Activated naive CD4-positive, alpha-beta T cell treated with anti-CD3 and anti-CD28 coated beads, Interleukin-2, amount 50 U/mL, for 16 hours (primary cell): ENCODE results near the gene KLHDC7B.

Experiments used
- DNase-seq: peaks from one replicate; pipeline ENCODE4 v3.0.0-alpha.2; 2020

KLHDC7B gene

DNA sequence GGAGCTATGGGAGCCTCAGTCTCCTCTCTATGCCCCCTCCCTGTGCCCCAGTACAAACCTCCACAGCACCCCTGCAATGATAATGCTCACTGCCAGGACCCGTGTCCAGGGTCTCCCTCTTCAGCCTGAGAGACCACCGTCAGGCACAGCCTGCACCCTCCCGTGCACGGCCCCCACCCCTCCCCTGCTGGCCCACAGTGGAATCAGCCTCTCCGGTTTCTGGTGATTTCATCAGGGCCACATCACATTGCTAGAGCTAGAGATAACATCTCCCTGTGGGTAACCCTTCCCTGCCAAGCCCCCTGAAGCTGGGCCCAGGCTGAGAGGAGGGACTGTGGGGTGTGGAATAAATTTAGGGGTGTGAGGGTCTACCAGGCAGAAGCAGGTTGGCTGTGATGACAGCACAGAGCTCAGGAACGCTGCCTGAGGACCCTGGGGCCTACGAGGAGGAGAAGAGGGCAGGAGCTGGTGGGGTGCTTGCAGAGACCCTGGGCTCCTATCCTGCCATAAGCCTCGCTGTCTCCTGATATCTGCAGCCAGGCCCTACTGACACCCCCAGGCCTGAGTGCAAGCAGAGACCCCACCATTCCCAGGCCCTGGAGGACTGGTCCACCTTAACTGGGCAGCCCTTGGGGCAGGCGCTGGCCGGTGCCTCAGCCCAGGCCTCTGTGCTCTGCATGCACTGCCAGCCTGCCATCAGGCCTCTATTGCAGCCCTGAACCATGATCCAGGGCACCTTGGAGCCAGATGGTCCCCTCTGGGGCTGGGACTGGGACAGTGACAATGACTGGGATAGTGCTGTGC, at the start of gene KLHDC7B:
Gene KLHDC7B (plus strand): TSS at position 378 of the 804 bp plus-strand sequence. CDS start 345 bp downstream, at position 723.
- DNase-seq: peak; percentile 43

DNA sequence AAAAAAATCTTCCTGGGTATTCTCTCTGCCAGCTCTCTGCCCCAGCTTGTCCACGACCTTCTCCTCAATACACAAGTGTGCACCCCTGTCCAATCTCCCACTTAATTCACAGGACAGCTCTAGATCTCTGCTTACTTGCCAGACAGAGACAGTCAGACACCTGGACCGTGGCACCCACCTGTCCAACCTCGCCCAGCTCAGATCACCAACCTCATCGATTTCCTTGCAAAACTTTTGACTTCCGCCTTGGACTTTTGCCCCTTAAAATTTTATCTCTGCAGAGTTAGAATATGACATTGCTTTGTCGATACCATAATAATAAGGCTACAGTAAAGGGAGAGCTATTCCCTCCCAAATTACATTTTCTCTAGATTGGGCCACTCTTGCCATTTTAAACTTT, 48.6 kb upstream of the KLHDC7B start:
- DNase-seq: no peak

DNA sequence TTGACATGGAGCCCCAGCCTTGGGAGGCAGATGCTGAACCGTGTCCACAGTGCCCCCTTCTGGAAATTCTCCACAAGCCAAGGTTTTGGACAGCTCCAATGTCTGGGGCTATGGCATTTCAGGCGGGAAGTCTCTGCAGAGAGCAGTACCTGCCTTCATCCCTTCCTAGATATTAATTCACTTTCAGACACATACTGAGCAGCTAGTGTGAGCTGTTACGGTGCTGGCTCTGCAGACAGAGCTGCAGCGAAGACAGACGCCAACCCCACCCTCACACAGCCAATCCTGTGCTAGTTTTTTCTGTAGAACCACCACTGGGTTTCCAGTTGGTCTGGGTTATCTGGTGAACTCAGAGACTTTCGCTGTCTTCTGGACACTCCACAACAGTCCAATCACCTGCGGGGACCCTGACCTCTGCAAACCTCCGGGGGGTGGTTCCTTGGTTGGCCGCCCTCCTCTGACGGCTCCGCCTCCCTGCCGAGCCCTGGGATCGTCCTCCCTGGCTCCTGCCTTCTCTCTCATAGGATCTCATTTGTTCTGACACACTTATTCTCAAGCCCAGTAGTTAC, 47.3 kb upstream of the KLHDC7B start:
- DNase-seq: peak; percentile 62

DNA sequence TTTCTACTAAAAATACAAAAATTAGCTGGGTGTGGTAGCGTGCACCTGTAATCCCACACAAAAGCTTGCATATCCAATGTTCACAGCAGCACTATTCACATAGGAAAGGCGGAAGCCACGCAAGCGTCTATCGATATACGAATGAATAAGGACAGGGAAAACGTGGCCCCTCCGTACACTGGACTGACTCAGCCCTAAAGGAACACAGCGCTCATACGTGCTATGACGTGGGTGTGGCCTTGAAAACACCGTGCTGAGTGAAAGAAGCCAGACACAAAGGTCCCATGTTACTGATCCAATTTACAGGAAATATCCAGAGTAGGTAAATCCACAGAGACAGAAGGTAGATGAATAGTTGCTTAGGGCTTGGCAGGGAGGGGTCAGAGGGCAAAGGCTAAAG, 45.2 kb upstream of the KLHDC7B start:
- DNase-seq: no peak

DNA sequence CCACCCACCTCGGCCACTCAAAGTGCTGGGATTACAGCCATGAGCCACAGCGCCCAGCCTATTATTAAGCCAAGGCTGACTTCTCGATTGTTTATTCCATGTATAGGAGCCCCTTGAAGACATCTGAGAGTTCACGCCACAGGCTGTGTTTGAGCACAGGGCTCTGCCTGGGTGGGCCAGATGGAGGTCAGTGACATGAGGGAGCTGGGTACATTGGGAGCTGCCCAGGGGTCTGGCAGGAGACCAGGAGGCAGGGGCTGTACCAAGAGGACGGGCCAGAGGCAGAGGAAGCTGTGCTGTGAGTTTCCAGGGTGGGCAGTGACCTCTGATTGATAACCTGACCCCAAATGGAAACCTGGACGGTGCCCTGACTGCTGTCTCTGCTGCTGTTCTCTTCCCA, 43.6 kb upstream of the KLHDC7B start:
- DNase-seq: no peak

DNA sequence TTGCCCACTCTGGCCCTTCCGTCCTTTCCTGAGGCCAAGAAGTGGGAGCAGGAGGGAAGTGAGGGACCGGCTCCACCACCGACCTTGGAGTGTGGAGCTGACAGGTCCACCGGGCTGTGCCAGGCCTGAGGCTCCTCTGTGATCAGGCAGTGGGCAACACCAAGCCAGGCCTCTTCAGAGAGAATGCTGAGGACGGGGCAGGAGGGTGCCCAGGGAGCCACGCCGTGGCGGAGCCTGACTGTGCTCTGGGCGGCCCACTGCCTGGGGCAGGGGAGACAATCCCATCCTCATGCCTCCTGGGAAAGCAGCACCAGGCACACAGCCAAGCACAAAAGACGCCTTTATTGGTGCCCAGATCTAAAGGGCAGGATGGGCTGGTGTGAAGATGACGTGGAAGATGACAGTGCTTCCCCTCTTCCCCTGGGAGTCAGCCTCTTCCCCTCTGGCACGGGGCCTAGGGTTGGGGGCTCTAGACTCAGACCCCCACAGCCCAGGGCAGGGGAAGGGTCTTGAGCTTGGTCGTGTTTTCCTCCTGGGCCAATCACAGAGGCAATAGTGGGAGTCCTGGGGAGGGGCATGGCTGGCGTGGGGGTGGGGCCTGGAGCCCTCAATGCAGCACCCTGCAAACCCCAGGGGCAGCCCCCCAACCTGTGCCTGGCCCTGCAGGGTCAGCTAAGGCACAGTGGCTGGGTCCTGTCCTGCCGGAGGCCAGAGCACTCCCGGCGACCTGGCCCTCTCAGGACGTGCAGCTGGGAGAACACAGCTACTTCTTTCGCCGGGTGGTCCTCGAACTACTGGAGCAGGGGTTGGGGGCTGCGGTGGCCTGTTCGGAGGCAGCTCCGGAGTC, 42.8 kb upstream of the KLHDC7B start:
- no peak for DNase-seq

- peak; percentile 35 for DNase-seq
Measured at GRCh38 chr22:50503475-50504145, 42.1 kb upstream of the KLHDC7B start.

DNA sequence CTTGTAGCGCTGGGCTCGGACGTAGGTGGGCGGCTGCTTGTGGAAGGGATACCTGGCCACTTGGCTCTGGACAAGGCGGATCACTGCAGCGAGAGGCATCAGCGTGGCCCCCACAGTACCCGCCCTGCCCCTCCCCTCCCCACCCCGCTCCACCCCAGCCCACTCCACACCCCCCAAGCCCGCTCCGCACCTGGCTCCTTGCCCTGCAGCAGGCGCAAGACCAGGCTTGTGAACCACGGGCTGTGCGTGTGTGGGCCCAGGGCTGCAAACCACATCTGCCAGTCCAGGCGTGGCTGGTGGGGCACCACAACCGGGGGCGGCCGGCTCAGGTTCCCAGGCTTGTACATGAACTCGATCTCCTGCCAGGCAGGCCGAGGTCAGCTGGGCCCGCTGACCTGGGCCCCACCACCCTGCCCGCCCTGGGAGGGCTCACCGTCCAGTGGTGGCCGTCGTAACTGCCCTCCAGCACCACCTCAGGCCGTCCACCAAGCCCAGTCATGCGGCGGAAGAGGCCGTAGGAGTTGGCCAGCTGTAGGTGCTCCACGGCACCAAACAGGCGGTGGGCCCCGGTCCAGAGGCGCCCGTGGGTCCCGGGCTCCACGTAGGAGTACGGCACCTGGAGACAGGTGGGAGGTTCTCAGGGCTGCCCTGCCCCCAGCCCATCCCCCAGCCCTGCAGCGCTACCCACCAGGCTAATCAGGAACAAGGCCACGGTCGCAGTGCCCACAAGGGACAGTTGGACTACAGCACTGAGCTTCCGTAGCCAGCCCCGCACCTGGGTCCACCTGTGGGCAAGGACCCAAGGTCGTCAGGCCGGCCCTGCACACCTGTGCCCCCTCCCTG, 41.1 kb upstream of the KLHDC7B start:
- no peak for DNase-seq

DNA sequence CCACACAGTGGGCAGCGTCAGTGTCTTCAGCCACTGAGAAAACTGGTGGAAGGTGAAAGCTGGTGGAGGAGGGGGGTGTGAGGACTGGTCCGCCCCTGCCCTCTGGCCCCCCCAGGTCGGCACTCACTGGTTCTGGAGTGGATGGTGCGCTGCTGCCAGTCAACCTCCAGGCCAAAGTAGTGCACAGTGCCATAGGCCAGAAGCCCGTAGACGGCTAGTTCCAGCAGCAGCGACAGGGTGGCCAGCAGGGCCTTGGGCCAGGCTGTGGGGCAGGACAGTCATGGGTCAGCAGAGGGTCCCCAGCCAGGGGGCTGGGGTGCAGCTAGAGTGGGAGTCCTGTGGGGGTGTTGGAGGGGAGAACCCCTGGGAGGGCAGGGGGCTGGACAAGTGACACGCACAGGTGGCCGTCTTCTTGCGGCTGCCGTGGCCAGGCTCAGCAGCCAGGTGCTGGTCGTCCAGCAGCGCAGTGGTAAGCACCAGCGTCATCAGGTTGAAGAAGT, 40.4 kb upstream of the KLHDC7B start:
- no peak for DNase-seq

DNA sequence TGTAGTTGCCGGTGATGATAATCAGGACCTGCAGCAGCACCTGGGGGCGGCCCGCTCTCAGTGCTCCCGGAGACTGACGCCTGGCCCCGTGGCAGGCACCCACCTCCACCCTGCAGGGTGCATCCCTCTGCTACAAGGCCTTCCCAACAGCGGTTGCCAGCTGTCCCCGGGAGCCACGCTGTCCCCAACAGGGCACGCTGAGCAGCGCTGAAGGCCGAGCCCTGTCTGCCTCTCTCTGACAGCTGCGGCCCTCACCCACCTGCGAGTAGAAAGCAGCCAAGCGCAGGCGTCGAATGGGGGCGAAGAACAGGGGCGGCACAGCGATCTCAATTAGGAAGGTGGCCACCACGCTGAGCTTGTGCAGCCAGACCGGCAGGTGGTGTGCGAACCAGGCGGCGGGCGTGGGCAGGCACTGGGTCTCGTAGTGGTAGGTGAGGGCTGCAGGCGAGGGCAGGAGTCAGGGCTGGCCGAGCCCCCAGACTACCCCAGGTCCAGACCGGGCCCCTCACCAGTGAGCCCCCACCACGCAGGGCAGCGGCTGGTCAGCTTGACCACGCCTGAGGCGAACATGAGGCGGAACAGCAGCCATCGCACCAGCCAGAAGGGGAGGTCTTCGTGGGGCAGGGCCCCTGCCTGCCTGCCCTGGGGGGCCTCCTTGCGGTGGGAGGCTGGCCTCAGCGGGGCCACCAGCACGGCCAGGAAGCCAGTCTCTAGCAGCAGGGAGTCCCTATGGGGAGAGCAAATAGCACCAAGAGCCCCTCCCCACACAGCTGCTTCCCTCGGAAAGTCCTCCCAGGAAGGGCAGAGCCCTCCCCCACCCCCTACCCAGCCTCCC, 39.7 kb upstream of the KLHDC7B start:
- DNase-seq: no peak

DNA sequence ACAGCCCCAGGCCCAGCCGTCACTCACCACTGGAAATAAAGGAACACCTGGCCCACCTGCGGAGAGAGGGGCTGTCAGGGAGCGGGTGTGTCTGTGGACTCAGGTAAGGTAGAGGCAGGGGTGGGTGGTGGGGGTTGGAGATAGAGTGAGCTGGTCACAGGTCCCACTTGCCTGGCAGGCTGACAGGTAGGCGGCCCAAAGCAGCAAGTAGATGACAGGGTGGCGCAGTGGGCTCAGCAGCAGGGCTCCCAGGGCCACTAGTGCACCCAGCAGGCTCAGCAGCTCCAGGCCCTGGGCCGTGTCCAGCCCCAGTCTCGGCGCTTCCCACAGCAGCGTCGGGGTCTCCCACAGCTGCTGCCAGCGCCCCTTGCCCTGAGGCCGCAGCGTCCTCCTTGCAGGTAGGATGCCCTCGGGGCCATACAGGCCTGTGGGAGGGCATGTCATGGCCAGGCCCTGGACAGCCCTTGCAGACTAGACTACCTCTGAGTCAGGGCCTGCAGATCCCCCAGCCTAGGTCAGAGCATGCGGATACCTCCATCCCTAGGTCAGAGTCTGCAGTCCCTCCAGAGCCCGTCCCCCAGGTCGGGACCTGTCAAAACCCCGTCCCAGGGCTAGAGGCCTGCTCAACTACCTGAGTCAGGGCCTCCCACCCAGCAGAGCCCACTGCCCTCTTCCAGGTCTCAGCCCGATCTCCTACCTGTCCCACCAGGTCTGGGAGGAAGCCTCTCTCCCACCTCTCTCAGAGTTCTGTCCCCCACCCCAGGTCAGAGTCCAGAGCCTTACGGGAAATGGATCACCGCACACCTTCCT, 38.9 kb upstream of the KLHDC7B start:
- no peak for DNase-seq

DNA sequence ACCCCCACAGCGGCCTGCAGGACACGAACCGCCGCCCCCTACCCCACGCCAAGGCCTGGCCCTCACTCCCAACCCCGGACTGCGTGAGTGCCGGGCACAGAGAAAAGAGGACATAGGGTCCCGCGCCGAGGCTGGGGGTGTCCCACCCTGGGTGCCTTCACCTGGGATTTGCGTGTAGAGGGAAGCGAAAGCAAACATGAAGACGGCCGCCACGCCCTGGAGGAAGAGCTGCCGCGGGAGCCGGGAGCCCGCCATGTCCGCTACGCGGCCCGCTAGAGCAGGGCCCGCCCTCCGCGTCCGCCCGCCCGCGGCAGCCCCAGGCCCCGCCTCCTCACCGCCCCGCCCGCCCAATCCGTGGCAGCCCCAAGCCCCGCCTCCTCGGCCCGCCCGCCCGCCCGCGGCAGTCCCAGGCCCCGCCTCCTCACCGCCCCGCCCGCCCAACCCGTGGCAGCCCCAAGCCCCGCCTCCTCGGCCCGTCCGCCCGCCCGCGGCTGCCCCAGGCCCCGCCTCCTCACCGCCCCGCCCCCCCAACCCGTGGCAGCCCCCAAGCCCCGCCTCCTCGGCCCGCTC, 38.2 kb upstream of the KLHDC7B start, which contains the start of gene LMF2:
Gene LMF2 (minus strand): TSS at position 282 of the 570 bp plus-strand sequence. CDS start 27 bp downstream, at position 255.
- DNase-seq: peak; percentile 91

- peak; percentile 97 for DNase-seq
Measured at GRCh38 chr22:50507991-50508884, 37.5 kb upstream of the KLHDC7B start, which contains the start of gene NCAPH2. Gene NCAPH2 (plus strand): TSS chr22:50508224. CDS start chr22:50508338, 114 bp downstream.

DNA sequence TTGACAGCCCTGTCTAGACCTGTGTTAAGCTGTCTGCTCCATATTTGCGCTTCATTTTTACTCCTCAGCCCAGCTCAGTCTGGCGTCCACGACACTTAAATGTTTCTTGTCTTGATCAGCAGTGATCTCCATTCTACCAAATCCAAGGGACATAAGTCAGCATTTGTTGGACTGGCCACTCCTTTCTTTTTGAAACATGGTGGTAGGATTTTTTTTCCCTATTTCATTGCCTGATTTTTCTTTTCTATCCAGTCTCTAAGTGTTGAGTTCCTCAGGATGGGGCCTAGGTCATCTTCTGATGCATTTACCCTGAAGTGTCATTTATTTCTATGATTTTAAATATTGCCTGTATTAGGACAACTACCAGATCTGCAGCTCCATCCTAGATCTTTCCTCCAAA, 36.8 kb upstream of the KLHDC7B start:
- no peak for DNase-seq

DNA sequence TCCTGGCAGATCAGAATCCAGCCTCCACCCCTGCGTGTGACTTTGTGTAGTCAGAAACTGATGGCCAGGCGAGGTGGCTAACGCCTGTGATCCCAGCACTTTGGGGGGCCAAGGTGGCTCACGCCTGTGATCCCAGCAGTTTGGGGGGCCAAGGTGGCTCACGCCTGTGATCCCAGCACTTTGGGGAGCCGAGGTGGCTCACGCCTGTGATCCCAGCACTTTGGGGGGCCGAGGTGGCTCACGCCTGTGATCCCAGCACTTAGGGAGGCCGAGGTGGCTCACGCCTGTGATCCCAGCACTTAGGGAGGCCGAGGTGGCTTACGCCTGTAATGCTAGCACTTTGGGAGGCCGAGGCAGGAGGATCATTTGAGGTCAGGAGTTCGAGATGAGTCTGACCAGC, 32.5 kb upstream of the KLHDC7B start:
- DNase-seq: no peak

DNA sequence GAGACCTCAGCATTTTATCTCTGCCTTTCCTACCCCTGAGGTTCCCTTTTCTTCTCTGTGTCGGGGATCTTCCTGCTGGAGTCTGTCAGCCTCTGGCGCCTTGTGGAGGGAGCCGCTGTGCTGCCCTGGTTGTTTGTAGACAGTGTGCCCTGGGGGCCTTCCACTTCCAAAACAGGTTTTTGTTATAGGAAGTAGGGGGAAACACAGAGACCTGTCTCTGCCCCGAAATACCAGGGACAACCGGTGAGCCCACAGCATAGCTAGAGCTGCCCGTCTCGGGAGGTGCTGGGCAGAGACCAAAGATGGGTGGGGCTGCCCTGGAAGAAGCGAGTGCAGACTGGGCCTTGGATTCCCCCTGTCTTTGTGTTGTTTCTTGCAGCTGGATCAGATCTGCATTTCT, 29.6 kb upstream of the KLHDC7B start:
- no peak for DNase-seq

GRCh38 chr22:50516891-50517290, 28.8 kb upstream of the KLHDC7B start:
- no peak for DNase-seq

GRCh38 chr22:50517495-50518260, 28.0 kb upstream of the KLHDC7B start:
- no peak for DNase-seq
